Adipocyte (in vitro differentiated cells): Measurements from ENCODE around the gene SPEM3.

Experiments
- DNase-seq: peaks from one replicate; pipeline ENCODE4 v3.0.0-alpha.2; 2015; ENCODE audit warnings: low read depth
- H3K27me3 ChIP-seq: replicated peaks from 2 replicates; pipeline ENCODE4 v1.7.0; 2013; ENCODE audit warnings: mild to moderate bottlenecking, low read length, moderate library complexity; ENCODE audit not compliant: control insufficient read depth, insufficient read depth
- H3K36me3 ChIP-seq: 2 replicates; pipeline ENCODE4 v1.7.0; 2013; ENCODE audit warnings: low read length, mild to moderate bottlenecking, moderate library complexity; ENCODE audit not compliant: control insufficient read depth, insufficient read depth, severe bottlenecking
- H3K4me1 ChIP-seq: 2 replicates; pipeline ENCODE4 v1.7.0; 2013; ENCODE audit warnings: mild to moderate bottlenecking, low read length, moderate library complexity; ENCODE audit not compliant: control insufficient read depth, insufficient read depth
- H3K4me3 ChIP-seq: 2 replicates; pipeline ENCODE4 v1.7.0; 2013; ENCODE audit warnings: mild to moderate bottlenecking, low read length, moderate library complexity
- H3K9ac ChIP-seq: 2 replicates; pipeline ENCODE4 v1.7.0; 2013; ENCODE audit warnings: mild to moderate bottlenecking, low read length, moderate library complexity
- H3K9me3 ChIP-seq: 2 replicates; pipeline ENCODE4 v1.7.0; 2013; ENCODE audit warnings: mild to moderate bottlenecking, low read length, moderate library complexity; ENCODE audit not compliant: control insufficient read depth

Gene SPEM3

GRCh38 chr17:7414837-7415236 is 13.8 kb upstream of the SPEM3 start:
- Histone ChIP-seq H3K9me3 (no peaks in the 10 kb centered on the region), H3K27me3 (no peaks in the 10 kb centered on the region), H3K4me1 (peaks cover 20% of the 10 kb centered on the region), H3K36me3 (peaks cover 14% of the 10 kb centered on the region), H3K4me3 (no peak overlapping the region), H3K9ac (no peak overlapping the region)
- DNase-seq = no peak

GRCh38 chr17:7415784-7416183 is 12.9 kb upstream of the SPEM3 start:
- Histone ChIP-seq H3K4me1 (peaks cover 20% of the 10 kb centered on the region), H3K27me3 (no peaks in the 10 kb centered on the region), H3K36me3 (peaks cover 6% of the 10 kb centered on the region), H3K9me3 (peaks cover 2% of the 10 kb centered on the region), H3K9ac (no peak overlapping the region), H3K4me3 (no peak overlapping the region)
- DNase-seq = no peak

- no peak overlapping the region for H3K9ac ChIP-seq
Measured at GRCh38 chr17:7416323-7416722, 12.3 kb upstream of the SPEM3 start.

GRCh38 chr17:7417056-7417655 is 11.5 kb upstream of the SPEM3 start:
- DNase-seq = no peak
- Histone ChIP-seq H3K9me3 (peaks cover 3% of the 10 kb centered on the region), H3K36me3 (peaks cover 6% of the 10 kb centered on the region), H3K4me3 (no peak overlapping the region), H3K9ac (no peak overlapping the region), H3K4me1 (peaks cover 18% of the 10 kb centered on the region), H3K27me3 (no peaks in the 10 kb centered on the region)

More at GRCh38 chr17:7416323-7416722, 12.3 kb upstream of the SPEM3 start:
- H3K27me3 ChIP-seq = no peaks in the 10 kb centered on the region
- H3K36me3 ChIP-seq = peaks cover 6% of the 10 kb centered on the region
- peaks cover 3% of the 10 kb centered on the region for H3K9me3 ChIP-seq
- peaks cover 20% of the 10 kb centered on the region for H3K4me1 ChIP-seq
- no peak overlapping the region for H3K4me3 ChIP-seq
- DNase-seq = no peak

DNA sequence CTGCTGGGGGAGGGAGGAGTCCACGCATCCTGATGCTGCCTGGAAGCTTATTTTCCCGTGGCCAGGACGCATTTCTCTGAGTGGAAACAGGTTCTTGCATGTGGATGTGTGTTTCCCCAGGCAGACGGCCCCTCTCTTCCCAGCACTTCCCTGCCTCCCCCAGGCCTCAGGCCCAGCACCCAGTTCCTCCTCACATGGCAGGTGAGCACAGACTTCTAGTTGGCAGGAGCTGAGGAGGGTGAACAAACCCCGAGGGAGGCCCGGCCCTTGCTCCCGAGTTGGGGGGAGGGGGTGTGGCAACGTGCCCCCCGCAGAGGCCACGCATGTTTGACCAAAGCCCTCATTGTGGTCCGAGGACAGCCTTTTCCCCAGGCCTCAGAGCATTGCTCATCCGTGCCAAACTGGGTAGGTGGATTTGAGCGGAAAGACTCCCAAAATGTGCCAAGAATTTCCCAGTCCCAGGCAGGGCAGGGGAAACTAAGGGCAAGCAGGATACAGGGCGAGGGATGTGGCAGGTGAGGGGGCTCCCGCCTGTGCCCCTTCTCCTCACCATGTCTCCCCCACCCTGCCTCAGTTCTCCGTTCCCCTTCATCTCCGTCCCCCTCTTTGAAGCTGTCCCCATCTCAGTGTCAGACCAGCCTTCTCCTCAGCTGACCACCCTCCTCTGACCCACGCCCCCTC is 10.0 kb upstream of the SPEM3 start:
- Histone ChIP-seq H3K9me3 (peaks cover 3% of the 10 kb centered on the region), H3K4me3 (no peak overlapping the region), H3K36me3 (peaks cover 6% of the 10 kb centered on the region), H3K4me1 (peaks cover 3% of the 10 kb centered on the region), H3K27me3 (no peaks in the 10 kb centered on the region), H3K9ac (no peak overlapping the region)
- no peak for DNase-seq

- H3K4me1 ChIP-seq = no peaks in the 10 kb centered on the region
- peaks cover 3% of the 10 kb centered on the region for H3K9me3 ChIP-seq
- peaks cover 6% of the 10 kb centered on the region for H3K36me3 ChIP-seq
- H3K4me3 ChIP-seq = no peak within 1 kb of the TSS
- H3K27me3 ChIP-seq = no peaks in the 10 kb centered on the region
- DNase-seq = no peak
- H3K9ac ChIP-seq = no peak within 1 kb of the TSS
Measured at GRCh38 chr17:7419819-7420610, 8.6 kb upstream of the SPEM3 start, which contains the start of gene SPEM1. TSS of gene SPEM1 (plus strand) at chr17:7420324. CDS start at chr17:7420385, 61 bp downstream.

- H3K9ac ChIP-seq = no peak overlapping the region
- peaks cover 6% of the 10 kb centered on the region for H3K36me3 ChIP-seq
- H3K4me3 ChIP-seq = no peak overlapping the region
- peaks cover 3% of the 10 kb centered on the region for H3K9me3 ChIP-seq
- H3K27me3 ChIP-seq = no peaks in the 10 kb centered on the region
- DNase-seq = no peak
- H3K4me1 ChIP-seq = no peaks in the 10 kb centered on the region
Measured at GRCh38 chr17:7421186-7421585, 7.5 kb upstream of the SPEM3 start.

- Histone ChIP-seq H3K9ac (no peak overlapping the region), H3K4me3 (no peak overlapping the region), H3K27me3 (no peaks in the 10 kb centered on the region), H3K4me1 (no peaks in the 10 kb centered on the region), H3K36me3 (no peaks in the 10 kb centered on the region), H3K9me3 (peaks cover 3% of the 10 kb centered on the region)
- DNase-seq = no peak
Measured at GRCh38 chr17:7423679-7424078, 5.0 kb upstream of the SPEM3 start.

- no peak for DNase-seq
- H3K27me3 ChIP-seq = no peaks in the 10 kb centered on the region
- no peak within 1 kb of the TSS for H3K9ac ChIP-seq
- H3K4me3 ChIP-seq = no peak within 1 kb of the TSS
- H3K36me3 ChIP-seq = no peaks in the 10 kb centered on the region
- H3K4me1 ChIP-seq = no peaks in the 10 kb centered on the region
- peaks cover 3% of the 10 kb centered on the region for H3K9me3 ChIP-seq
Measured at GRCh38 chr17:7425316-7425715, 3.3 kb upstream of the SPEM3 start, which contains the start of gene SPEM2. TSS of gene SPEM2 (plus strand) at chr17:7425616. CDS start at chr17:7425689, 73 bp downstream.

DNA sequence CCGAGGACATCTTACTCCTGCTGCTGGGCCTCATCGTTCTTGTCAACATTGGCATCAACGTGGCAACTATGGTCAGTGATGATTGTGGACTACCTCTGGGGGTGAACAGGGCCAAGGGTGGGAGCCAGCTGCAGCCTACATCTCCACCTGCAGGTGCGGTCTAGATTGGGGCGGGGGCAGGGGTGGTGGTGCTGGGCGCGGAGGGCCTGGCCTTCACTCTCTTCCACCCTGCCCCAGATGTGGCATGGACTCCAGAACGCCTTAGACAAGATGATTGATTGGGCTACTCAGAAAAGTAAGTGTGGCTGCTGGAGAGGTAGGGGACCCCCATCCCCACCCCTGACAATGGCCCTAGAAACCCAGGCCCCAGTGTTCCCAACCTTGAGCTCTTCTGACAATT is 2.9 kb upstream of the SPEM3 start:
- no peak overlapping the region for H3K4me3 ChIP-seq
- H3K9ac ChIP-seq = no peak overlapping the region
- peaks cover 1% of the 10 kb centered on the region for H3K9me3 ChIP-seq
- H3K36me3 ChIP-seq = no peaks in the 10 kb centered on the region
- H3K27me3 ChIP-seq = no peaks in the 10 kb centered on the region
- H3K4me1 ChIP-seq = no peaks in the 10 kb centered on the region
- no peak for DNase-seq

GRCh38 chr17:7426203-7426863 is 2.3 kb upstream of the SPEM3 start:
- Histone ChIP-seq H3K9ac (no peak overlapping the region), H3K36me3 (no peaks in the 10 kb centered on the region), H3K4me1 (no peaks in the 10 kb centered on the region), H3K9me3 (no peaks in the 10 kb centered on the region), H3K27me3 (no peaks in the 10 kb centered on the region), H3K4me3 (no peak overlapping the region)
- DNase-seq = no peak
